Erythroblast (primary cell): Measurements from ENCODE around the gene ACR.
"Not testable (repeated sequence)": the region's sequence is repeated elsewhere in the genome, so short reads cannot be mapped to it uniquely, and the experiment has no call there.

ENCODE experiments used
- DNase-seq, 2 experiments: peaks; one replicate each; lab custom pipeline; 2025; lab: John Stamatoyannopoulos, UW
- POLR2A ChIP-seq: IDR thresholded peaks from 2 replicates; pipeline ENCODE4 v1.6.1; 2011; ENCODE audit warnings: mild to moderate bottlenecking, low read length

The ACR gene

GRCh38 chr22:50783033-50783879, 45.3 kb downstream of the ACR start, which contains the start of gene RABL2B:
RABL2B (minus strand) TSS chr22:50783636; CDS start chr22:50782294, 1,342 bp downstream.
- TF ChIP-seq POLR2A: peak; percentile 32
- DNase-seq: peak; percentile 95 to 96

DNA sequence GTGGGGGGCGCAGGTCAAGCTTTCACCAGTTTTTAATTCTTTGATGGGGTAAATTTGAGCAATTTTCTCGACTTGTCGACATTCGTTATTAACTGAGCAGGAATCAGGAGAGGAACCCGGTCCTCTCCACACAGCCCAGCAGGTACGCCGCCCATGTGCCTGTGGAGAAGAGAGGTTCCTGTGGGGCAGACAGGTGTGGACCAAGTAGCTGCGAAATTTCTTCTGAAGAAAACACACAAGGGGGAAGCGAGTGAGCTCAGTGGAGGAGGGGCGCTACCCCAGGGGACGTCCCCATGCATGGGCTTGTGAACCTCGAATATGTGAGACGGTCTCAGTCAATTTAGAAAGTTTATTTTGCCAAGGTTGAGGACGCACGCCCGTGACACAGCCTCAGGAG, 45.9 kb downstream of the ACR start:
- peak in 1 of 2 experiments; percentile 43 for DNase-seq

- not testable (repeated sequence) for DNase-seq
Measured at GRCh38 chr22:50785289-50785688, 47.3 kb downstream of the ACR start.

GRCh38 chr22:50786936-50787335, 48.9 kb downstream of the ACR start:
- DNase-seq: not testable (repeated sequence)
